Erythroblast (primary cell): ENCODE data around the gene RUBCNL.

Experiments
- DNase-seq, 2 experiments: peaks; one replicate each; lab custom pipeline; 2025; lab: John Stamatoyannopoulos, UW
- GATA1 ChIP-seq: IDR thresholded peaks from 2 replicates; pipeline ENCODE4 v1.6.1; 2011; ENCODE audit warnings: low read depth, mild to moderate bottlenecking, control low read depth, low read length, moderate library complexity
- POLR2A ChIP-seq: IDR thresholded peaks from 2 replicates; pipeline ENCODE4 v1.6.1; 2011; ENCODE audit warnings: mild to moderate bottlenecking, low read length

The RUBCNL gene

DNA sequence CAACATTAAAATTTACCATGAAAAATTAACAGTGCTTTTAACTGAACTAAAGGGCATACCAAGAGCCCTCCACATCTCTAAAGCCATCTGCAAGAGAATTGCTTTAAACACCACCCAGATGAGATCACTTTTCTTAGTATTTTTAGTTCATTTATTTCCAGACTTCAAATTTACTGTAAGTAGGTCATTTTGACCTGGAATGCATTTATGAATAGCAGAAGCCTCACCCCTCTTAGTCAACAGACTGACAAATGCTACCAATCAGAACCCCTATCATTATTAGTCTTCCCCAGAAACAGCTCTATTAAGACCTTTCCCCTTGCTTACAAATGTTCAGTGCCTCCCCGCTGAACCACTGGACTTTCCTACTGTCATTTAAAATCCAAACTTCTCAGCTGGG is 27.3 kb downstream of the RUBCNL start:
- DNase-seq = no peak
- no peak for TF ChIP-seq POLR2A
- TF ChIP-seq GATA1 = no peak

DNA sequence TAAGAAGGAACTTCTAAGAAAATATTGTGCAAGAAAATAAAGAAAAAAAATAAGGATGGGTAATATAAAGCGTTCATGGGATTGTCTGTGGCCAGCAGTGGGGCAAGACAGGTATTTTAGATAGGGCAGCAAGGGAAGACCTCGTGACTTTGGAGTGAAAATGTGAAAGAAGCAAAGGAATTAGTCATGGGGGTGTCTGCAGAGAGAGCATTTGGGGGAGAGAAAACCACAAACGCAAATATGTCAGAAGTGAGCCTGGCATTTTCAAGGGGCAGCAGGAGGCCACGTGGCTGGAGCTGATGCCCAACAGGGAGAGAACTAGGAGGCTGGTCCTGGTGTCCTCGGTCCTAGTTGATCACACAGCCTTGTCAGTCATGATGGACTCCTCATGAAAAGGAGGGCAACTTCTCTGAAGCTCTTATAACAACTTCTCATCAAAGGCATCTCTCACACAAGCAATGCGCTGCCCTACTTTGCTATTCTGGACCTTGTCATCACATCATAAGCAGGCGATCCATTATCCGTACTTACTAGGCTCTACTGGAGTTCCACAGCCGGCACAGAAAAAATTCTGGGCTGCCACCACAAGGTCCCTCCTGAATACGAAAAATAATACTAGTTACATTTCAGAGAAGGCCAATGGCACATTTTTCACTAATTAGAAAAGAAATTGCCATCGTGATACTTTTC is 31.0 kb downstream of the RUBCNL start:
- TF ChIP-seq POLR2A (no peak), GATA1 (no peak)
- DNase-seq = no peak

- DNase-seq = no peak
- no peak for TF ChIP-seq GATA1
These were observed 32.0 kb downstream of the RUBCNL start for GRCh38 chr13:46355088-46355468.

DNA sequence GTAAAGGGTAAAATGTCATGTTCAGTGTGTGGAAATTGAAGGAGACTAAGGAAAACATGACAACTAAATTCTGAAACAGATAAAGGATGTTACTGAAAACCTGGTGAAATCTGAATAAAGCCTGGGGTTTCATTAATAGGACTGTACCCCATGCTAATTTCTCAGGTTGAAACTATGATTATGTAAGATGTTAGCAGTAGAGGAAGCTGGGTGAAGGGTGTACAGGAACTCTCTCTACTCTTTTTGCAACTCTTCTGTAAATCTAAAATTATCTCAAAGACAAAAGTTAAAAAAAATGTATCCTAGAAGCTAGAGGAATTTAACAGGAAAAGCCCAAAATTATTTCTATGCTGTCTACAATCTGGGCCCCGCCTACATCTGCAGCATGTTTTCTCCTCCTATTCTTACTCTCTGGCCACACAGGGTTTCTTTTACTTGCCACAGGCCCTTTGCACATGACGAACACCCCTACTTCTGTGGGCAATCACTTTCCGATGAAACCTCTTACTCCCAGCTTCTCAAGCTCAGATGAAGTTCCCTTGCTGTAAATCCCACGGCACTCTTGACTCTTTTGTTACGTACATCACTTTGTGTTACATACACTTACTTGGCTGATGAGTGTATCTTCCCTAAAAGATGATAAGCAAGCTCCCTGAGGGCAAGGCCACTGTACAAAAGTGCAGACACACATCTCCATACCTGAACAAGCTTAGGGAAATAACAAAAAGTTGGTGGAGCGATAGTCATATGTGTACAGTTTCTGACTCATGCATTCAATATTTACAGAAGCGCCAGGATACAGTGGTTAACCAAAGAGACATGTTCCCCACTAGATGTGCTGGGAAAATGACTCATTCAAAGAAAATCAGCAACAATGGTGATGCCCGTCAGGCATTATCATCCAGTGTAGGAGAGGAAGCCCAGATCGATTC is 32.6 kb downstream of the RUBCNL start:
- TF ChIP-seq POLR2A = no peak
- TF ChIP-seq GATA1 = no peak
- no peak for DNase-seq

DNA sequence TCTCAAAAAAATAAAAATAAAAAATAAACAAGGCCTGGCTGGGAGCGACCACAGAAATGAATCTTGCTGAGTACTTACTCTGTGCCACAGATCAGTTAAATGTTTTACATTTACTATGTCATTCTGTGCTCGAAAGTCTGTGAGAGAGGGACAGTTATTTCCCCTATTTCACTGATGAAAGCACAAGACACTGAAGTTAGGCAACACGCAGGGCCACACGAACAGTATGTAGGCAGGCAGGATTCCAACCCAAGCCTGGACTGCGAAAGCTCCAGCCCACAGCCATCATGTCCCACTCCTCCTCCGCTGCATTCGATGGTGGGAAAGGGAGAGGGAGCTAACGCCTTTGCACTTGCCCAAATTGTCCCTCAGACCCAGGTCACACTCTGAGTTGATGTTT is 34.2 kb downstream of the RUBCNL start:
- DNase-seq = no peak
- TF ChIP-seq GATA1 (no peak), POLR2A (no peak)

DNA sequence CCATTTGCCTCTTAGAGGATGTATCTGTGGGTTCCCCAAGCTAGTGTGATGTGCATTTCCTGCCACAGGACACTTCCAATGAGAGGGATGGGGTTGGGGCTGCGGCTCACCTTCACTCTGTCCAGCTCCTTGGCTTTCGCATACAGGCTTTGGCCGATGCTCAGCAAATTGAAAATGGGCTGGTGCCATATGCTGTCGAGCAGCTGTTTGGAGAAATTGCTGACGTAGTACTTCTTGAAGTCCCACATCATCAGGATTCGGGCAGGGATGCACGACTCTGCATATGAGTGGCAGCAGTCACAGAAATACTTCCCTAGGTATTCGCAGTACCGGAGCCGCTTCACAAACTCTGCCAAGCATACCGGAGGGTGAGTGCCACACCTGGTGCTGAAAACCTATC is 37.0 kb downstream of the RUBCNL start:
- DNase-seq = no peak
- no peak for TF ChIP-seq GATA1
- TF ChIP-seq POLR2A = no peak

GRCh38 chr13:46348961-46349360 is 38.1 kb downstream of the RUBCNL start:
- TF ChIP-seq GATA1 = no peak
- no peak for TF ChIP-seq POLR2A
- no peak for DNase-seq

DNA sequence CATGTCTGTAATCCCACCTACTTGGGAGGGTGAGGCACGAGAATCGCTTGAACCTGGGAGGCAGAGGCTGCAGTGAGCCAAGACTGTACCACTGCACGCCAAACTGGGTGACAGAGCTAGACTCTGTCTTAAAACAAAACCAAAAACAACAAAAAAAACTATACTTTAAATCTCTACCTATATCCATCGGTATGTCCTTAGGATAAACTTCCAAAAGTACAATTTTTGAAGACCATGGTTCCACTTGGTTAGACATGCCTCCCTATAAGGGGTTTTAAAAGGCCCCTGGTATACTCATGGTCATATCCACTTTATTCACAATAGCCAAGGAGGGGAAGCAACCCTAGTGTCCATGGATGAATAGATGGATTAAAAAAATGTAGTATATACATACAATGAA is 39.8 kb downstream of the RUBCNL start:
- DNase-seq = no peak
- TF ChIP-seq GATA1 (no peak), POLR2A (no peak)

DNA sequence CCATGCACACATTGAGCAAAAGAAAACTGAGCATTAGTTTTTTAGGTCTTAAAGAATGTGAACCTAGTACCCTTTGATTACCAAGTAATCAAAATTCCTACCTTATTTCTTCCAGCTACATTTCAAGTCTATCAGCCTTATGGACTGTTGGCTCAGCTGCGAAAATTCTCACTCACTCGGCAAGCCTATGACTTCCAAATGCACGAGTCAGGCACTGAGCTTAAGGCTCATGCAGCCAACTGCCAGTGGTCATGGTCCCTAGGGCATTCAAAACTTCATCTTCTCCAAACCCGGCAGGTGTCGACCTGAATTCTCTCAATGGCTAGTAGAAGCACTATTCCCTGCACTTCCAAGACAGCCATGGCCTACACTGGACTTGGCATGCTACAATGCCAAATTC is 41.2 kb downstream of the RUBCNL start:
- DNase-seq = no peak
- TF ChIP-seq GATA1 (no peak), POLR2A (no peak)

DNA sequence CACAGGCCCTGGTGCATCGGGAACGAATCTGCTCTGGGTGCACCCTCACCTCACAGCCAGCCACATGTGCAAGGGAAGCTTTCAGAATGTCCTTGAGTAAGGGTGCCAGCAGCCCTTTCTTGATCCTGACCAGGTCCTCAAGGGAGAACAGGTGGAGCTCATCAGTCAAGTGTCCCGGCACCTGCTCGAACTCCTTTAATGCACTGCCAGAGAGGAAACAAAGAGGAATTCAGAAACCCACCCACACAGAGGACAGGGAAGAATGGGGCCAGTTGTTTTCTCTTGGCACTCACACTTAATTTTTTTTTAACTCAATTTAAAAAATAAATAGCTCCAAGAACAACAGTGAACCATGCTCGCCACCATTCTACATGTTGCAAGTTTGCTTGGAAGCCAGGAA is 41.7 kb downstream of the RUBCNL start:
- TF ChIP-seq GATA1 (no peak), POLR2A (no peak)
- DNase-seq = no peak

- peak; percentile 80 to 94 for DNase-seq
- TF ChIP-seq POLR2A (no peak), GATA1 (peak; percentile 23)
These were observed 43.6 kb downstream of the RUBCNL start for GRCh38 chr13:46343279-46343994.

- no peak for TF ChIP-seq GATA1
- no peak for TF ChIP-seq POLR2A
- peak; percentile 15 to 21 for DNase-seq
These were observed 44.5 kb downstream of the RUBCNL start for GRCh38 chr13:46342538-46342937.

GRCh38 chr13:46341112-46341711 is 45.8 kb downstream of the RUBCNL start:
- no peak for TF ChIP-seq POLR2A

More at GRCh38 chr13:46341112-46341711, 45.8 kb downstream of the RUBCNL start:
- DNase-seq = no peak
